OCI-LY7 (cell line): ENCODE results near the gene TMEM213.
"Not testable (repeated sequence)": the region's sequence is repeated elsewhere in the genome, so short reads cannot be mapped to it uniquely, and the experiment has no call there.

ENCODE experiments used
- CTCF ChIP-seq: fragments of 200-600 bp; sonication (generic); conservative IDR thresholded peaks from 2 replicates; pipeline ENCODE4 v1.5.1; 2014; ENCODE audit warnings: mild to moderate bottlenecking, antibody characterized with exemption, low read length, moderate library complexity, mixed read lengths
- EZH2phosphoT487 ChIP-seq: fragments of 200-600 bp; sonication (generic); IDR thresholded peaks from 2 replicates; pipeline ENCODE4 v1.6.1; 2018; ENCODE audit warnings: low read depth, borderline replicate concordance, mild to moderate bottlenecking, mixed run types, antibody characterized with exemption, low read length, moderate library complexity, mixed read lengths

GRCh38 chr7:138797046-138797445 lies 748 bp upstream of the TMEM213 start:
- TF ChIP-seq CTCF, EZH2phosphoT487: not testable (repeated sequence)
